SU-DHL-6 (cell line): Measurements from ENCODE around the gene HMGN4.

Experiments used
- H2AFZ ChIP-seq: fragments of 200-600 bp; sonication (generic); 2 replicates; pipeline ENCODE4 v1.6.1; 2014; ENCODE audit warnings: low read depth, mild to moderate bottlenecking, moderate library complexity, mixed read lengths, antibody characterized with exemption, low read length; ENCODE audit not compliant: severe bottlenecking
- H3F3A ChIP-seq: fragments of 200-600 bp; shearing (Covaris generic); 2 replicates; pipeline ENCODE4 v1.6.0; 2016; ENCODE audit warnings: antibody characterized with exemption, mild to moderate bottlenecking; ENCODE audit not compliant: insufficient read depth
- H3K27ac ChIP-seq: fragments of 200-600 bp; sonication (generic); 2 replicates; pipeline ENCODE4 v1.5.1; 2016; ENCODE audit warnings: low read depth, mild to moderate bottlenecking, low read length, moderate library complexity, mixed read lengths
- H3K27me3 ChIP-seq: fragments of 200-600 bp; sonication (generic), shearing (Covaris generic); 2 replicates; pipeline ENCODE4 v1.6.0; 2014; ENCODE audit warnings: mild to moderate bottlenecking, low read length
- H3K36me3 ChIP-seq: fragments of 200-600 bp; sonication (generic); 2 replicates; pipeline ENCODE4 v1.6.1; 2014; ENCODE audit warnings: mild to moderate bottlenecking, low read length, mixed read lengths
- H3K4me2 ChIP-seq: fragments of 300-600, 200-600 bp; shearing (Covaris generic), sonication (generic); 2 replicates; pipeline ENCODE4 v1.6.0; 2014; ENCODE audit warnings: low read length, low read depth, mild to moderate bottlenecking; ENCODE audit not compliant: poor library complexity, severe bottlenecking
- H3K4me3 ChIP-seq: fragments of 200-600 bp; sonication (generic); 2 replicates; pipeline ENCODE4 v1.5.1; 2014; ENCODE audit warnings: antibody characterized with exemption, low read length, mild to moderate bottlenecking, mixed read lengths; ENCODE audit not compliant: insufficient read depth, poor library complexity, severe bottlenecking
- H3K79me2 ChIP-seq: fragments of 200-600 bp; sonication (generic); 2 replicates; pipeline ENCODE4 v1.6.1; 2014; ENCODE audit warnings: mild to moderate bottlenecking, low read length, moderate library complexity; ENCODE audit not compliant: insufficient read depth
- H3K9ac ChIP-seq: fragments of 200-600 bp; sonication (generic); 2 replicates; pipeline ENCODE4 v1.7.0; 2014; ENCODE audit warnings: mild to moderate bottlenecking, low read length
- H3K9me2 ChIP-seq: fragments of 200-600 bp; sonication (generic); replicated peaks from 2 replicates; pipeline ENCODE4 v1.6.1; 2014; ENCODE audit warnings: low read length; ENCODE audit not compliant: insufficient read depth
- H3K9me3 ChIP-seq: fragments of 200-600 bp; sonication (generic); 2 replicates; pipeline ENCODE4 v1.6.1; 2014; ENCODE audit warnings: low read length, mixed read lengths; ENCODE audit not compliant: insufficient read depth
- H4K20me1 ChIP-seq: fragments of 200-600 bp; sonication (generic); 2 replicates; pipeline ENCODE4 v1.6.1; 2014; ENCODE audit warnings: low read depth, mild to moderate bottlenecking, antibody characterized with exemption, low read length, moderate library complexity, mixed read lengths
- CTCF ChIP-seq: fragments of 200-600 bp; sonication (generic); IDR thresholded peaks from one replicate; pipeline ENCODE4 v1.5.1; 2017; ENCODE audit warnings: antibody characterized with exemption, mild to moderate bottlenecking, low read length, moderate library complexity; ENCODE audit not compliant: insufficient read depth, poor library complexity, severe bottlenecking
- EZH2phosphoT487 ChIP-seq: fragments of 200-600 bp; sonication (generic), shearing (Covaris generic); conservative IDR thresholded peaks from 2 replicates; pipeline ENCODE4 v1.6.1; 2018; ENCODE audit warnings: mild to moderate bottlenecking, antibody characterized with exemption, low read length, moderate library complexity, mixed read lengths

Gene HMGN4

GRCh38 chr6:26533532-26533931 lies 4.6 kb upstream of the HMGN4 start:
- Histone ChIP-seq H3K9me3 (no peaks in the 10 kb centered on the region), H3K79me2 (peaks cover 6% of the 10 kb centered on the region), H3K27me3 (no peaks in the 10 kb centered on the region), H3K4me3 (peak overlapping the region; percentile 65), H3K4me2 (peak overlapping the region; percentile 89), H3F3A (peaks cover 41% of the 10 kb centered on the region), H3K9ac (peak overlapping the region; percentile 62), H2AFZ (peak overlapping the region; percentile 96), H3K27ac (peak overlapping the region; percentile 40; the same call in 1 of the 2 replicates), H3K36me3 (no peaks in the 10 kb centered on the region), H3K9me2 (no peaks in the 10 kb centered on the region), H4K20me1 (no peaks in the 10 kb centered on the region)
- no peak for TF ChIP-seq CTCF
- TF ChIP-seq EZH2phosphoT487, result no peak

GRCh38 chr6:26534681-26535465 lies 3.3 kb upstream of the HMGN4 start:
- peaks cover 54% of the 10 kb centered on the region for H3F3A ChIP-seq
- H3K27me3 ChIP-seq, result no peaks in the 10 kb centered on the region
- no peaks in the 10 kb centered on the region for H3K9me2 ChIP-seq
- H3K9me3 ChIP-seq, result no peaks in the 10 kb centered on the region
- no peaks in the 10 kb centered on the region for H3K36me3 ChIP-seq
- no peak overlapping the region for H3K4me2 ChIP-seq
- TF ChIP-seq CTCF (no peak), EZH2phosphoT487 (no peak)
- H3K79me2 ChIP-seq, result peaks cover 19% of the 10 kb centered on the region
- no peaks in the 10 kb centered on the region for H4K20me1 ChIP-seq
- H3K9ac ChIP-seq, result no peak overlapping the region
- no peak overlapping the region for H3K4me3 ChIP-seq
- H2AFZ ChIP-seq, result no peak overlapping the region
- H3K27ac ChIP-seq, result no peak overlapping the region

GRCh38 chr6:26536571-26537159 lies 1.5 kb upstream of the HMGN4 start:
- Histone ChIP-seq H3F3A (peaks cover 58% of the 10 kb centered on the region), H3K27ac (peak overlapping the region; percentile 84), H2AFZ (peak overlapping the region; percentile 94)

More at GRCh38 chr6:26536571-26537159, 1.5 kb upstream of the HMGN4 start:
- Histone ChIP-seq H4K20me1 (no peaks in the 10 kb centered on the region), H3K9me2 (no peaks in the 10 kb centered on the region), H3K4me2 (peak overlapping the region; percentile 85), H3K36me3 (no peaks in the 10 kb centered on the region; the same call in 1 of the 2 replicates), H3K4me3 (peak overlapping the region; percentile 97), H3K9me3 (no peaks in the 10 kb centered on the region), H3K9ac (peak overlapping the region; percentile 95), H3K27me3 (no peaks in the 10 kb centered on the region), H3K79me2 (peaks cover 34% of the 10 kb centered on the region)
- TF ChIP-seq CTCF (no peak), EZH2phosphoT487 (no peak)
